ENCODE results near the gene TH.

DNA sequence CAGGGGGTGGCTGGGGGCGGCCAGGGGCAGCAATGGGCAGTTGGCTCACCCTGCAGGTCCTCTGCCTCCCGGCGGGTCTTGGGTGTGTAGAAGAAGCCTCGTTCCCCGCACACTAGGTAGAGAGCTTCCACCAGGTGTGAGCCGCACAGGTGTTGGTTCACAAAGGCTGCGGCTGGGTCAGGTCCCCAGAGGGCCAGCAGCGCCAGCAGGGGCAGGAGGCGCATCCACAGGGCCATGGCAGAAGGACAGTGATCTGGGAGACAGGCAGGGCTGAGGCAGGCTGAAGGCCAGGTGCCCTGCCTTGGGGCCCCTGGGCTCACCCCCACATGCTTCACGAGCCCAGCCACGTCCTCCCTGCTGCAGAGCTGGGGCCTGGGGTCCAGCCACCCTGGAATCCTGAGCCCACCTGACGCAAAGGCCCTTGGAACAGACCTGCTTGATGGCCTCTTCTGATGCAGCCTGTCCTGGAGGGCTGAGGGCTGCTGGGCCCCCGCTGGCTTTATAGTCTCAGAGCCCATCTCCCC is 10.8 kb downstream of the TH start, which contains the start of gene INS:
- TF ChIP-seq, protein P1, sequence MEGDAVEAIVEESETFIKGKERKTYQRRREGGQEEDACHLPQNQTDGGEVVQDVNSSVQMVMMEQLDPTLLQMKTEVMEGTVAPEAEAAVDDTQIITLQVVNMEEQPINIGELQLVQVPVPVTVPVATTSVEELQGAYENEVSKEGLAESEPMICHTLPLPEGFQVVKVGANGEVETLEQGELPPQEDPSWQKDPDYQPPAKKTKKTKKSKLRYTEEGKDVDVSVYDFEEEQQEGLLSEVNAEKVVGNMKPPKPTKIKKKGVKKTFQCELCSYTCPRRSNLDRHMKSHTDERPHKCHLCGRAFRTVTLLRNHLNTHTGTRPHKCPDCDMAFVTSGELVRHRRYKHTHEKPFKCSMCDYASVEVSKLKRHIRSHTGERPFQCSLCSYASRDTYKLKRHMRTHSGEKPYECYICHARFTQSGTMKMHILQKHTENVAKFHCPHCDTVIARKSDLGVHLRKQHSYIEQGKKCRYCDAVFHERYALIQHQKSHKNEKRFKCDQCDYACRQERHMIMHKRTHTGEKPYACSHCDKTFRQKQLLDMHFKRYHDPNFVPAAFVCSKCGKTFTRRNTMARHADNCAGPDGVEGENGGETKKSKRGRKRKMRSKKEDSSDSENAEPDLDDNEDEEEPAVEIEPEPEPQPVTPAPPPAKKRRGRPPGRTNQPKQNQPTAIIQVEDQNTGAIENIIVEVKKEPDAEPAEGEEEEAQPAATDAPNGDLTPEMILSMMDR (IDR thresholded peaks at IDR 0.05), result no peak
- no peak for TF ChIP-seq POLR2AphosphoS5 (IDR thresholded peaks at IDR 0.05)

Data from upper lobe of left lung (tissue), 4 donors.